ENCODE measurements around the gene PROZ. TPM values are rescaled to one million over a fixed set of nuclear protein-coding genes. Genes with fewer than 3 reads are reported as not detected.

PROZ gene
- total and polyA plus RNA-seq, 2 experiments from 2014 or later = not detected

DNA sequence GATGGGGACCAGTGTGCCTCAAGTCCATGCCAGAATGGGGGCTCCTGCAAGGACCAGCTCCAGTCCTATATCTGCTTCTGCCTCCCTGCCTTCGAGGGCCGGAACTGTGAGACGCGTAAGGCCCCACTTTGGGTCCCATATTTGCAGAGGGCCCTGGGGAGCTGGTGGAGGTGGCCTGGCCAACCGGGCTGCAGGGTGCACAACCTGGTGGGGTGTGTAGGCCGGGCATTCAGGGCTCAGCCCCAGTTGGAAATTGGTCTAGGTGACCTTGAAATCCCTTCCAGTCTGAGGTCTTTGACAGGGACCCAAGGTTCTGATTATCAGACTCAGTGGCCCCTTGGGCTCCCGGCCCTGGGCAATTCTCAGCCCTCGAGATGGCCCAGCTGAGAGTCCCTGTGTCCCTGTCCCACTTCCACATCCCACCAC is 44.6 kb upstream of the PROZ start:
- Histone ChIP-seq H3F3A (ENCODE audit: insufficient read depth) (no peaks in the 10 kb centered on the region), H3K4me3 (no peak overlapping the region), H4K20me1 (ENCODE audit: insufficient read depth) (no peaks in the 10 kb centered on the region), H3K9me3 (ENCODE audit: low read depth) (no peaks in the 10 kb centered on the region), H3K79me2 (ENCODE audit: insufficient read depth) (no peaks in the 10 kb centered on the region), H3K4me1 (ENCODE audit: insufficient read depth) (no peaks in the 10 kb centered on the region), H3K9me2 (ENCODE audit: insufficient read depth) (no peaks in the 10 kb centered on the region), H3K27me3 (replicated peaks; ENCODE audit: insufficient read depth) (peaks cover 9% of the 10 kb centered on the region; the same call in 1 of the 2 replicates), H3K27ac (no peak overlapping the region), H3K9ac (no peak overlapping the region), H2AFZ (no peak overlapping the region), H3K36me3 (ENCODE audit: low read depth) (no peaks in the 10 kb centered on the region), H3K4me2 (ENCODE audit: unreplicated experiment) (no peak overlapping the region)
- TF ChIP-seq EZH2phosphoT487 (IDR thresholded peaks at IDR 0.05; ENCODE audit: insufficient read depth, low read depth) (no peak), EZH2 (IDR thresholded peaks at IDR 0.05; ENCODE audit: insufficient read depth, poor library complexity, severe bottlenecking) (no peak)
- WGBS, 2 experiments (ENCODE audit: low coverage in 1 of 2, low lambda C conversion rate in 2 of 2, missing lambda C conversion rate in 2 of 2) = 84 to 88% methylated on average over 8 of the region's 8 CpGs
- in situ Hi-C loops (cut with MboI) = no loop called here
- DNase-seq = no peak

DNA sequence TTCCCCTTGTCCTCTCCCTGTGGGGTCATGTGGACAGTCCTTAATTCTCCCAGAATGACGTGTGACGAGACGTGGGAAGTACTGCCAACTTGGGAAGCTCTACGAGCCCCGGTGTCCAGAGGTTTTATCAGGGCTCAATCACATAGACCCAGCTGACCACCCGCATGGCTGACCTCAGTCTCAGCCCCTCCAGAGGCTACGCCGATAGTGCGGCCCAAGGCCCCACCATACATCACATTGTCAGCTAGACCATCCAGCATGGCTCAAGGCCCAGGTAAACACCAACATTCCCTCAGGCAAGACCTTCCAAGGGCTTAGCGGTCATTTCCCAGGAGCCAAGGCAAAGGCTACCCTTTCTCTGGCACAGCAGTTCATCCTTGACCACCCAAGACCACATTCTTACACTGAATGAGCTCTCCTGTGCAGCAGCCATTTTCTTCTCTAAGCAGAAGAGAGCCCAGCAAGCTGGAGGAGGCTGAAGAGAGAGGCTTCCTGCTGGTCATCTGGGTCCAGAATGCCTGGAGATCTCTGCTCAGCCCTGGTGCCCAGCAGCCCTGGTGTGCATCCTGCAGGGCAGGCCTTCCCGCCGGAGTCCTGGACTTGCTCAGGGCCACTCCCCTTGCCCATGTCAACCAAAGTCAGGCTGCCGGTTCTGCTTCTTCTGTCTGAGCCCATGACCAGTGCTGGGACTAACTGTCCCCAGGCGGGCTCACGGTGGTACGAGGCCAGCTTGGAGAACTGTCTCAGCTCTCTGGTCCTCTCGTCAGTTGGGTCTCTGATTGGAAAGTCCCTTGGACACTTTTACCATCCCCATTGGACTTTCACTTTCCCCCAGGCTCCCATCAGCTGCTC is 43.7 kb upstream of the PROZ start:
- no peaks in the 10 kb centered on the region for H3K36me3 ChIP-seq (ENCODE audit: low read depth)
- WGBS, 2 experiments (ENCODE audit: low coverage in 1 of 2, low lambda C conversion rate in 2 of 2, missing lambda C conversion rate in 2 of 2) = 74 to 79% methylated on average over 16 to 17 of the region's 17 CpGs
- no peak for DNase-seq
- H3K27ac ChIP-seq = no peak overlapping the region
- no peaks in the 10 kb centered on the region for H3K79me2 ChIP-seq (ENCODE audit: insufficient read depth)
- no peaks in the 10 kb centered on the region for H4K20me1 ChIP-seq (ENCODE audit: insufficient read depth)
- H3K4me1 ChIP-seq (ENCODE audit: insufficient read depth) = no peaks in the 10 kb centered on the region
- H3K9me2 ChIP-seq (ENCODE audit: insufficient read depth) = no peaks in the 10 kb centered on the region
- H3K9me3 ChIP-seq (ENCODE audit: low read depth) = no peaks in the 10 kb centered on the region
- in situ Hi-C loops (cut with MboI) = no loop called here
- no peaks in the 10 kb centered on the region for H3F3A ChIP-seq (ENCODE audit: insufficient read depth)
- H3K27me3 ChIP-seq (replicated peaks; ENCODE audit: insufficient read depth) = peaks cover 9% of the 10 kb centered on the region; the same call in 1 of the 2 replicates
- H3K9ac ChIP-seq = no peak overlapping the region
- no peak overlapping the region for H3K4me2 ChIP-seq (ENCODE audit: unreplicated experiment)
- no peak for TF ChIP-seq EZH2phosphoT487 (IDR thresholded peaks at IDR 0.05; ENCODE audit: insufficient read depth, low read depth)
- no peak for TF ChIP-seq EZH2 (IDR thresholded peaks at IDR 0.05; ENCODE audit: insufficient read depth, poor library complexity, severe bottlenecking)
- H3K4me3 ChIP-seq = no peak overlapping the region
- no peak overlapping the region for H2AFZ ChIP-seq

DNA sequence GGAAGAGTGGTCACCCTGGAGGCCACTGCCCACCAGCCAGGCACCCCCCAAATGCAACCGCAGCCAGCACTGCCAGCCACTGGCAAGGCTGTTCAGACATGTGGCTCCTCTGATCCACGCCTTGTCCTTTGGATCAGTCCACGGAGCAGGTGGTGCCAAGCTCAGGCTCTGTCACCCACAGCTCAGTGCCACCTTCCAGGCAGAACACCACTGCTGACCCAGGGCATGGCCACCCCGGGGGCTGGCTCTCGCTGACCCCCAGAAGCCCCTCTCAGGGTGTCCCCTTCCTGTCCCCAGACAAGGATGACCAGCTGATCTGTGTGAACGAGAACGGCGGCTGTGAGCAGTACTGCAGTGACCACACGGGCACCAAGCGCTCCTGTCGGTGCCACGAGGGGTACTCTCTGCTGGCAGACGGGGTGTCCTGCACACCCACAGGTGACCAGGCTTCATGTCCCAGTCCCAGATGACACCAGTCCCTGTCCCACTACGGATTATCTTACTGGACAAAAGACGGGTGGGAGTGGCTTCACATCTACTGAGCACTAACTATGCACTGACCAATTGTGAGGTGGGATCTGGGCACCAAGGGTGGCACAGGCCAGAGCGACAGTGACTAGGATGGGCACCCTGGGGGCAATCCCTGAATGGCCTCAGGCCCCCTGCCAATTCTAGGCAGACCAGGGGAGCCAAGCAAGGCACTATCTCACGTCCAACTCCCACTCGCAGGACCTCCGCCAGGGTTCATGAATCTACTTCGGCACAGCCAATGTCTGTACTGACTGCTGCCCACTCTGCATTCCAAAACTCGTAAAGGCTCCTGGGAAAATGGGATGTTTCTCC is 42.9 kb upstream of the PROZ start:
- no peak overlapping the region for H3K9ac ChIP-seq

DNA sequence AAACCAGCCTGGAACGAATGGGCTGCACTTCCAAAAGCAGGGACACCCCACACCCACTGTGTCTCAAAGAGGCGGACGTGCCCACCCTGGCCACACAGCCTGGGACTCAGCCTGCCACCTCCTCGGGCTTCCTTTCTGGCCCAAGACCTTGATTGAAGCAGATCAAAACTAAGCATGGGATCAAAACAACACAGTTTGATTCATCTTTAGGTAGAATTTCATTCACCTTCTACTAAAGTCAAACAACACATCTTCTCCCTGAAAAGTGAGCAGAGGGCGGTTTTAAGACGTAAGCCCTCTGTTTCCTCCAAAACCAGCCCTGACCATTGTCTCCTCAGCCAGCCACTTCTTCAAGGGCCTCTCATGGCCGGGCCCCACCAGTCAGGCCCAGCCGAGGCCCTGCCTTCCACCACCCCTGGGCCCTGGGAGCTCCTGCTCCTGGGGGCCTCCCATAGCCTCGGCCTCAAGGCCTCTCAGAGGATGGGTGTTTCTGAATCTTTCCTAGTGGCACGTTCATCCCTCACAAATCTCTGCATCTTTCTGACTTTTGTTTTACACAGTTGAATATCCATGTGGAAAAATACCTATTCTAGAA is 42.1 kb upstream of the PROZ start:
- Histone ChIP-seq H3K4me3 (no peak overlapping the region), H3K9me2 (ENCODE audit: insufficient read depth) (no peaks in the 10 kb centered on the region), H3K27ac (no peak overlapping the region), H2AFZ (no peak overlapping the region), H3K4me2 (ENCODE audit: unreplicated experiment) (no peak overlapping the region), H3K4me1 (ENCODE audit: insufficient read depth) (no peaks in the 10 kb centered on the region), H3K36me3 (ENCODE audit: low read depth) (no peaks in the 10 kb centered on the region), H4K20me1 (ENCODE audit: insufficient read depth) (no peaks in the 10 kb centered on the region), H3K9ac (no peak overlapping the region), H3K79me2 (ENCODE audit: insufficient read depth) (no peaks in the 10 kb centered on the region), H3K27me3 (replicated peaks; ENCODE audit: insufficient read depth) (no peaks in the 10 kb centered on the region), H3F3A (ENCODE audit: insufficient read depth) (no peaks in the 10 kb centered on the region), H3K9me3 (ENCODE audit: low read depth) (no peaks in the 10 kb centered on the region)
- WGBS, 2 experiments (ENCODE audit: low coverage in 1 of 2, low lambda C conversion rate in 2 of 2, missing lambda C conversion rate in 2 of 2) = 65 to 69% methylated on average over 10 of the region's 10 CpGs
- in situ Hi-C loops (cut with MboI) = no loop called here
- TF ChIP-seq EZH2phosphoT487 (IDR thresholded peaks at IDR 0.05; ENCODE audit: insufficient read depth, low read depth) (no peak), EZH2 (IDR thresholded peaks at IDR 0.05; ENCODE audit: insufficient read depth, poor library complexity, severe bottlenecking) (no peak)
- DNase-seq = no peak

More for the DNA sequence above, 42.9 kb upstream of the PROZ start:
- 52 to 59% methylated on average over 21 of the region's 21 CpGs for WGBS, 2 experiments (ENCODE audit: low coverage in 1 of 2, low lambda C conversion rate in 2 of 2, missing lambda C conversion rate in 2 of 2)
- no peak overlapping the region for H3K4me3 ChIP-seq
- H3K9me3 ChIP-seq (ENCODE audit: low read depth) = no peaks in the 10 kb centered on the region
- H4K20me1 ChIP-seq (ENCODE audit: insufficient read depth) = no peaks in the 10 kb centered on the region
- TF ChIP-seq EZH2 (IDR thresholded peaks at IDR 0.05; ENCODE audit: insufficient read depth, poor library complexity, severe bottlenecking) (no peak), EZH2phosphoT487 (IDR thresholded peaks at IDR 0.05; ENCODE audit: insufficient read depth, low read depth) (no peak)
- no peak for DNase-seq
- in situ Hi-C loops (cut with MboI) = no loop called here
- H3K36me3 ChIP-seq (ENCODE audit: low read depth) = no peaks in the 10 kb centered on the region
- no peak overlapping the region for H3K4me2 ChIP-seq (ENCODE audit: unreplicated experiment)
- no peak overlapping the region for H3K27ac ChIP-seq
- no peaks in the 10 kb centered on the region for H3F3A ChIP-seq (ENCODE audit: insufficient read depth)
- H3K4me1 ChIP-seq (ENCODE audit: insufficient read depth) = no peaks in the 10 kb centered on the region
- H3K9me2 ChIP-seq (ENCODE audit: insufficient read depth) = no peaks in the 10 kb centered on the region
- no peaks in the 10 kb centered on the region for H3K79me2 ChIP-seq (ENCODE audit: insufficient read depth)
- no peak overlapping the region for H2AFZ ChIP-seq
- peaks cover 6% of the 10 kb centered on the region; the same call in 1 of the 2 replicates for H3K27me3 ChIP-seq (replicated peaks; ENCODE audit: insufficient read depth)
